A673 (cell line): Measurements from ENCODE around the gene NPY. TPM values are rescaled to one million over a fixed set of nuclear protein-coding genes. Genes with fewer than 3 reads are reported as not detected.

Experiments
- BruUV-seq: library from RNA; stranded (reverse); fragments of 400-500 nt; replicated peaks from 2 replicates; lab custom pipeline; 2021; lab: Mats Ljungman, UMichigan
- CTCF ChIA-PET: fragments of 300-600 bp; sonication (Branson Sonifier 250); formaldehyde crosslinking; loops from one replicate; lab custom pipeline; 2022; ENCODE audit warnings: antibody characterized with exemption; lab: Charles Lee
- POLR2A ChIA-PET: fragments of 300-600 bp; sonication (Branson Sonifier 250); formaldehyde crosslinking; loops from one replicate; lab custom pipeline; 2022; ENCODE audit warnings: antibody characterized with exemption; ENCODE audit not compliant: low non-redundant PET; lab: Charles Lee
- DNase-seq: peaks from one replicate; pipeline ENCODE4 v3.0.0-alpha.2; 2015; ENCODE audit warnings: low spot score
- H3K27ac ChIP-seq: fragments of 200-600 bp; sonication (generic); 2 replicates; pipeline ENCODE4 v1.5.1; 2016; ENCODE audit warnings: mixed run types, low read depth, mild to moderate bottlenecking, mixed read lengths, antibody characterized with exemption, low read length; ENCODE audit not compliant: poor library complexity, severe bottlenecking
- H3K27me3 ChIP-seq: fragments of 200-600 bp; sonication (generic); replicated peaks from 2 replicates; pipeline ENCODE4 v1.6.1; 2017; ENCODE audit warnings: mixed run types, low read depth, mild to moderate bottlenecking, mixed read lengths, antibody characterized with exemption, low read length; ENCODE audit not compliant: insufficient read depth, poor library complexity
- H3K36me3 ChIP-seq: fragments of 200-600 bp; sonication (generic); 2 replicates; pipeline ENCODE4 v1.6.1; 2016; ENCODE audit warnings: mixed run types, mild to moderate bottlenecking, mixed read lengths, antibody characterized with exemption, low read length; ENCODE audit not compliant: insufficient read depth, poor library complexity, severe bottlenecking
- H3K4me1 ChIP-seq: fragments of 200-600 bp; sonication (generic); 2 replicates; pipeline ENCODE4 v1.6.1; 2017; ENCODE audit warnings: mixed run types, mild to moderate bottlenecking, mixed read lengths, antibody characterized with exemption, low read length; ENCODE audit not compliant: insufficient read depth, poor library complexity, severe bottlenecking
- H3K4me3 ChIP-seq: fragments of 200-600 bp; sonication (generic); 2 replicates; pipeline ENCODE4 v1.5.1; 2016; ENCODE audit warnings: low read depth, mixed run types, mild to moderate bottlenecking, mixed read lengths, low read length; ENCODE audit not compliant: poor library complexity, severe bottlenecking
- H3K9me3 ChIP-seq: fragments of 200-600 bp; sonication (generic); 2 replicates; pipeline ENCODE4 v1.6.1; 2016; ENCODE audit warnings: mixed run types, low read depth, mild to moderate bottlenecking, mixed read lengths, antibody characterized with exemption, low read length; ENCODE audit not compliant: poor library complexity, severe bottlenecking
- EZH2 ChIP-seq: fragments of 200-600 bp; sonication (generic); IDR thresholded peaks from 2 replicates; pipeline ENCODE4 v1.6.1; 2017; ENCODE audit warnings: borderline replicate concordance, low read depth, mild to moderate bottlenecking, mixed read lengths, antibody characterized with exemption, low read length; ENCODE audit not compliant: poor library complexity, severe bottlenecking
- intact Hi-C: fragments of 100-400 bp; cut with micrococcal nuclease; formaldehyde crosslinking; loops from one replicate; pipeline ENCODE4 v1.10.0; 2022; ENCODE audit not compliant: unreplicated experiment
- total RNA-seq: library from RNA; stranded (reverse); gene quantifications from 2 replicates; pipeline ENCODE4 v1.2.3, GENCODE V29; 2021
- TF ChIP-seq, protein P1 (sequence below): fragments of 300-800, 200-600 bp; sonication (generic); conservative IDR thresholded peaks from 2 replicates; pipeline ENCODE4 v1.5.1; 2017; ENCODE audit warnings: low read depth, mild to moderate bottlenecking, antibody characterized with exemption, low read length, moderate library complexity, mixed read lengths

NPY gene
- total RNA-seq, 1 experiment from 2014 or later, result 40.1 TPM

DNA sequence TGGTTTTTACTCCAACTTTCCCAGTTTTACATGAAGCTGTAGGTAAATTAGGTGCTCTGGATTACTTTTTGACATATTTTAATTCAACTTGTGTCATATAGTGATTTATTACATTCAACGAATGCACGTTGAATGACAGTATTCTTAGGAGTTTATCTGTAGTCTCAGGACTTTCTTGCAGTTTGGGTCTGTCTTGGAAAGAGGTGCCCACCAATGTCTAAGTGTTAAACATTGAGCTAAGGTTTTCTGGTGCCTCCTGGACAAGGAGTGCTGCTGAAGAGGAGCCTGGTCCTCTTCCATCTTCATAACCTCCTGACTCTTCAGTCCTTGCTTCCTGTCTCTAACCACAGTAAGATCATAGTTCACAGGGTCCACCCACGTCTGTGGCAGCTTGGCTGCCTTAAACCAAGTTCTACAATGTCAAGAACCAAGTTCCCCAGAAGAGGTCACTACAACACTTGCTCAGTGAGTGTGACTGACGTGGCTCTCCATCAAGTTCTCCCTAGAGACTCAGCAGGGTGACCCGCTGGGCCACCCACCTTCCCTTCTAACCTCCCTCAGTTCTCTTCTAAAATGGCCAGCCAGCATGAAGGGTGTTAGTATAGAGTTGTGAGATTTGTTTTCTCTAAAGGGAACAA, 6.1 kb downstream of the NPY start:
- H3K4me3 ChIP-seq, result no peak overlapping the region
- H3K36me3 ChIP-seq, result no peaks in the 10 kb centered on the region
- no TSS peak for BruUV-seq
- no peaks in the 10 kb centered on the region for H3K27me3 ChIP-seq
- no peak for TF ChIP-seq EZH2
- TF ChIP-seq, protein P1, sequence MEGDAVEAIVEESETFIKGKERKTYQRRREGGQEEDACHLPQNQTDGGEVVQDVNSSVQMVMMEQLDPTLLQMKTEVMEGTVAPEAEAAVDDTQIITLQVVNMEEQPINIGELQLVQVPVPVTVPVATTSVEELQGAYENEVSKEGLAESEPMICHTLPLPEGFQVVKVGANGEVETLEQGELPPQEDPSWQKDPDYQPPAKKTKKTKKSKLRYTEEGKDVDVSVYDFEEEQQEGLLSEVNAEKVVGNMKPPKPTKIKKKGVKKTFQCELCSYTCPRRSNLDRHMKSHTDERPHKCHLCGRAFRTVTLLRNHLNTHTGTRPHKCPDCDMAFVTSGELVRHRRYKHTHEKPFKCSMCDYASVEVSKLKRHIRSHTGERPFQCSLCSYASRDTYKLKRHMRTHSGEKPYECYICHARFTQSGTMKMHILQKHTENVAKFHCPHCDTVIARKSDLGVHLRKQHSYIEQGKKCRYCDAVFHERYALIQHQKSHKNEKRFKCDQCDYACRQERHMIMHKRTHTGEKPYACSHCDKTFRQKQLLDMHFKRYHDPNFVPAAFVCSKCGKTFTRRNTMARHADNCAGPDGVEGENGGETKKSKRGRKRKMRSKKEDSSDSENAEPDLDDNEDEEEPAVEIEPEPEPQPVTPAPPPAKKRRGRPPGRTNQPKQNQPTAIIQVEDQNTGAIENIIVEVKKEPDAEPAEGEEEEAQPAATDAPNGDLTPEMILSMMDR, result peak; percentile 63
- H3K9me3 ChIP-seq, result no peaks in the 10 kb centered on the region
- intact Hi-C loops, result loop anchor here (5.0 to 10.0 kb wide), 5 partner anchors 92 to 805 kb away; no protein-coding TSS in a partner anchor
- no peak overlapping the region for H3K27ac ChIP-seq
- H3K4me1 ChIP-seq, result peaks cover 19% of the 10 kb centered on the region
- POLR2A ChIA-PET, result no interaction called here
- CTCF ChIA-PET, result interaction anchor here (0.6 to 1.6 kb wide), 3 partner anchors 40 to 351 kb away, joined by 3 read pairs; no protein-coding TSS in a partner anchor
- DNase-seq, result peak; percentile 78

DNA sequence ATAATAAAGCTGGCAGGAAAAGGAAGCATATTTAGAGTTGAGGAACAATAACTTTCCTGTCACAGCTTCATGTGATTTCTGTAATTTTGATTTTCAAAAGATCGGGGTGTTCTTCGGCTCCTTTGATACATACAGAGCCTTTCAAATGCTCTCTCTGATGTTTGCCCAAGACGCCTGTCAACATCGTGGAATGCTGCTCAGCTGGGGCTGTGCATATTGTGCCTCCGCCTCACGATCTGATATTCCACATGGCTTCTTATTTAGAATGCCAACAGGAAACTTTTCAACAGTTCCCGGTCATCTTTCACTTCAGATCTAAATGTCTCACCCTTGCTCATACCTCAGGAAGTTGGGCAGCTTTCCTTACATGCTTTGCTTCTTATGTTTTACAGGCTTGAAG, 7.3 kb downstream of the NPY start:
- H3K4me1 ChIP-seq, result peaks cover 19% of the 10 kb centered on the region
- H3K36me3 ChIP-seq, result no peaks in the 10 kb centered on the region
- CTCF ChIA-PET, result no interaction called here
- no peak overlapping the region for H3K4me3 ChIP-seq
- no peaks in the 10 kb centered on the region for H3K27me3 ChIP-seq
- no TSS peak for BruUV-seq
- TF ChIP-seq EZH2, result no peak
- TF ChIP-seq, protein P1, result no peak
- no peak for DNase-seq
- POLR2A ChIA-PET, result no interaction called here
- intact Hi-C loops, result loop anchor here (5.0 to 10.0 kb wide), 5 partner anchors 91 to 804 kb away; no protein-coding TSS in a partner anchor
- no peaks in the 10 kb centered on the region for H3K9me3 ChIP-seq
- H3K27ac ChIP-seq, result no peak overlapping the region

DNA sequence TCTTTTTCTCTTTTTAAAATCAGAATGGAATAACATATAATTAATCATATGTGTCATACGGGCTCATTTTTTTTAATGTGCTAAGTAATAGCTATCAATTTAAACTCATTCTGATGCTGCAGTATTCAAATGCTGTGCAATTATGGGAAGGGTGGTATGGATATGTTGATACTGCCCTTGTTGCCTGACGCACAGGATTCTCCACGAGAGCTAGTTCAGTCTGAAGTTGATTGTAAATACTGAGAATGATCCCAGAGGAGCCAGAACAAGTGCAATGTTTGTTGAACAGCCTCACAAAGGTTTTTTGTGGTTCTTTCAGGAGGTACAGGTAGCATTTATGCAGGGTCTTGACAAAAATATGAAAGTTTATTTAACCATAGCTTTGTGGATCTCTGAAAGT, 13.4 kb downstream of the NPY start:
- intact Hi-C loops, result loop anchor here (10.0 kb wide), 2 partner anchors 417 to 797 kb away; no protein-coding TSS in a partner anchor
- POLR2A ChIA-PET, result interaction anchor here (0.6 kb wide), 1 partner anchor 30 kb away, joined by 3 read pairs; no protein-coding TSS in a partner anchor
- no TSS peak for BruUV-seq
- Histone ChIP-seq H3K27me3 (no peaks in the 10 kb centered on the region), H3K27ac (no peak overlapping the region), H3K4me1 (no peaks in the 10 kb centered on the region), H3K9me3 (no peaks in the 10 kb centered on the region), H3K36me3 (no peaks in the 10 kb centered on the region), H3K4me3 (no peak overlapping the region)
- no peak for TF ChIP-seq EZH2
- TF ChIP-seq, protein P1, result no peak
- no peak for DNase-seq
- CTCF ChIA-PET, result no interaction called here
